Measurements from ENCODE around the gene FER1L5.
"Not testable (repeated sequence)": the region's sequence is repeated elsewhere in the genome, so short reads cannot be mapped to it uniquely, and the experiment has no call there.

Gene FER1L5

GRCh38 chr2:96649342-96649741, 6.8 kb downstream of the FER1L5 start:
- TF ChIP-seq CTCF (IDR thresholded peaks at IDR 0.05; ENCODE audit: low read length, missing control alignments), result no peak
- DNase-seq (ENCODE audit: low read depth), result no peak
- H3K4me3 ChIP-seq (replicated peaks; ENCODE audit: low read depth, low read length), result no peak overlapping the region

- DNase-seq (ENCODE audit: low read depth), result no peak
- H3K4me3 ChIP-seq (replicated peaks; ENCODE audit: low read depth, low read length), result no peak overlapping the region
- no peak for TF ChIP-seq CTCF (IDR thresholded peaks at IDR 0.05; ENCODE audit: low read length, missing control alignments)
Observed at GRCh38 chr2:96651793-96652192, 9.2 kb downstream of the FER1L5 start.

DNA sequence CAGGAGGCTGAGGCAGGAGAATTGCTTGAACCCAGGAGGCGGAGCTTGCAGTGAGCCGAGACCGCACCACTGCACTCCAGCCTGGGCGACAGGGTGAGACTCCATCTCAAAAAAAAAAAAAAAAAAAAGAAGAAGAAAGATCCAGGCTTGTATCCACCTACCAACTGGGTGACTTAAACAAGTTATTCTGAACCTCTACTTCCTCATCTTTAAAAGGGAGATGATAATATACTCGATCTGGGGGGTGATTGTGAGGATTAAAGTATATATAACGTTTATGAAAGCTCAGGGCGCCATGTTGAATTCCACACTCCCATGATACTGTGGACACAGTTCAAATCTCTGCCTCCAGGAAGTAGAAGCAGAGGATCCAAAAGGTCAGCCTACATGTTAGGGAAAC, 12.2 kb downstream of the FER1L5 start:
- DNase-seq (ENCODE audit: low read depth); H3K4me3 ChIP-seq (replicated peaks; ENCODE audit: low read depth, low read length): not testable (repeated sequence)

- DNase-seq (ENCODE audit: low read depth), result no peak
- TF ChIP-seq CTCF (IDR thresholded peaks at IDR 0.05; ENCODE audit: low read length, missing control alignments), result no peak
- H3K4me3 ChIP-seq (replicated peaks; ENCODE audit: low read depth, low read length), result no peak overlapping the region
Observed at GRCh38 chr2:96655526-96655925, 13.0 kb downstream of the FER1L5 start.

GRCh38 chr2:96656540-96656939, 14.0 kb downstream of the FER1L5 start:
- H3K4me3 ChIP-seq (replicated peaks; ENCODE audit: low read depth, low read length), result no peak overlapping the region
- no peak for DNase-seq (ENCODE audit: low read depth)
- no peak for TF ChIP-seq CTCF (IDR thresholded peaks at IDR 0.05; ENCODE audit: low read length, missing control alignments)

- no peak for TF ChIP-seq CTCF (IDR thresholded peaks at IDR 0.05; ENCODE audit: low read length, missing control alignments)
- no peak for DNase-seq (ENCODE audit: low read depth)
- no peak overlapping the region for H3K4me3 ChIP-seq (replicated peaks; ENCODE audit: low read depth, low read length)
Observed at GRCh38 chr2:96661324-96661723, 18.8 kb downstream of the FER1L5 start.

DNA sequence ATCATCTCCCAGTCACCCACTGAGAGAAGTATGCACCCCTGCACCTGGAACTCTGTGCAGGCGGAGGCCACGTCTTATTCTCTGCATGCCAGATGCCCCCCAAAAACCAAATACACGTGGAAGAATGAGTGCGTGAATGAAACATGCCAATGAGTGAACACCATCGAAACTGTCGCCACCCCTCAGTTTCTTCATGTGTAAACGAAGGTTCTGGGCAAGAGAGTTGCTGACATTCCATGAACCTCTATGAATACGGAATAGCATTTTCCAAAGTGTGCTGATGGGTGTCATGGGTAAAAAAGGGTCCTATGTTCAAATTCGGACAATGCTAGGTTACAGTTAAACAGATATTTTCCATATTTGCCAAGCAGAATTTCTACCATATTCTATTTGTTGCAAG, 19.8 kb downstream of the FER1L5 start:
- DNase-seq (ENCODE audit: low read depth), result no peak
- no peak for TF ChIP-seq CTCF (IDR thresholded peaks at IDR 0.05; ENCODE audit: low read length, missing control alignments)
- H3K4me3 ChIP-seq (replicated peaks; ENCODE audit: low read depth, low read length), result no peak overlapping the region

DNA sequence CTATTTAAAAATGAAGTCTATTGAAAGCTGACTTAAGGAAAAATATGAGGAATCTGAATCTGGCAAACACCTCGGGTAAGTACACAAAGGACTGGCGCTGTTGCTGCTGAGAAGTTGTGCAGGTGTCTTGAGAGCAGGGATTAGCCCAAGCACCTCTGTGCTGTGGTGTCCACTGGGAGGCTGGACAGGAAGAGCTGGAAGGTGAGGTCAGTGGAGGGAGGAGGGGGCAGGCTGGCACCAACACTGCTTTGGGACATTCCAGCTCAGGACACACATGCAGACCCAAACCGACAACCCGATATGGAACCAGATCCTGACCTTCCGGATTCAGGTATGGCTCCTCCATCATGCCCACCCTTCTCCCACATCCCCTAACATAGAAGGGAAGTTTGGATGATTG, 20.6 kb downstream of the FER1L5 start:
- DNase-seq (ENCODE audit: low read depth), result no peak
- no peak overlapping the region for H3K4me3 ChIP-seq (replicated peaks; ENCODE audit: low read depth, low read length)
- no peak for TF ChIP-seq CTCF (IDR thresholded peaks at IDR 0.05; ENCODE audit: low read length, missing control alignments)
